ENCODE results near the gene NR5A1.

Gene NR5A1

GRCh38 chr9:124513376-124513994 lies 6.3 kb upstream of the NR5A1 start:
- Histone ChIP-seq H3K9ac (ENCODE audit: low read depth, low read length) (no peak overlapping the region), H3K27me3 (ENCODE audit: control insufficient read depth, insufficient read depth, low read length) (peaks cover 54% of the 10 kb centered on the region)

GRCh38 chr9:124512806-124513204 lies 5.6 kb upstream of the NR5A1 start:
- Histone ChIP-seq H3K27me3 (ENCODE audit: control insufficient read depth, insufficient read depth, low read length) (peaks cover 47% of the 10 kb centered on the region), H3K9me3 (replicated peaks; ENCODE audit: low read length) (no peaks in the 10 kb centered on the region), H3K4me1 (ENCODE audit: control insufficient read depth, insufficient read depth, low read length) (no peaks in the 10 kb centered on the region), H3K4me3 (ENCODE audit: low read length) (no peak overlapping the region), H3K4me2 (ENCODE audit: low read length) (no peak overlapping the region), H3K36me3 (ENCODE audit: insufficient read depth, low read length) (no peaks in the 10 kb centered on the region), H3K9ac (ENCODE audit: low read depth, low read length) (no peak overlapping the region)

More at GRCh38 chr9:124513376-124513994, 6.3 kb upstream of the NR5A1 start:
- Histone ChIP-seq H3K9me3 (replicated peaks; ENCODE audit: low read length) (no peaks in the 10 kb centered on the region), H3K36me3 (ENCODE audit: insufficient read depth, low read length) (no peaks in the 10 kb centered on the region), H3K4me1 (ENCODE audit: control insufficient read depth, insufficient read depth, low read length) (no peaks in the 10 kb centered on the region), H3K4me2 (ENCODE audit: low read length) (no peak overlapping the region), H3K4me3 (ENCODE audit: low read length) (no peak overlapping the region)

GRCh38 chr9:124511891-124512805 lies 4.9 kb upstream of the NR5A1 start:
- no peaks in the 10 kb centered on the region for H3K4me1 ChIP-seq (ENCODE audit: control insufficient read depth, insufficient read depth, low read length)
- H3K4me3 ChIP-seq (ENCODE audit: low read length): no peak overlapping the region
- peaks cover 43% of the 10 kb centered on the region for H3K27me3 ChIP-seq (ENCODE audit: control insufficient read depth, insufficient read depth, low read length)
- H3K4me2 ChIP-seq (ENCODE audit: low read length): no peak overlapping the region
- H3K36me3 ChIP-seq (ENCODE audit: insufficient read depth, low read length): no peaks in the 10 kb centered on the region
- no peak overlapping the region for H3K9ac ChIP-seq (ENCODE audit: low read depth, low read length)
- no peaks in the 10 kb centered on the region for H3K9me3 ChIP-seq (replicated peaks; ENCODE audit: low read length)

- Histone ChIP-seq H3K9ac (ENCODE audit: low read depth, low read length) (no peak overlapping the region), H3K4me1 (ENCODE audit: control insufficient read depth, insufficient read depth, low read length) (no peaks in the 10 kb centered on the region), H3K27me3 (ENCODE audit: control insufficient read depth, insufficient read depth, low read length) (peaks cover 38% of the 10 kb centered on the region), H3K36me3 (ENCODE audit: insufficient read depth, low read length) (no peaks in the 10 kb centered on the region), H3K4me2 (ENCODE audit: low read length) (no peak overlapping the region), H3K4me3 (ENCODE audit: low read length) (no peak overlapping the region), H3K9me3 (replicated peaks; ENCODE audit: low read length) (no peaks in the 10 kb centered on the region)
These were observed 4.2 kb upstream of the NR5A1 start for GRCh38 chr9:124511426-124511840.

GRCh38 chr9:124510650-124511425 lies 3.6 kb upstream of the NR5A1 start:
- H3K4me3 ChIP-seq (ENCODE audit: low read length): no peak overlapping the region
- H3K36me3 ChIP-seq (ENCODE audit: insufficient read depth, low read length): no peaks in the 10 kb centered on the region
- H3K4me1 ChIP-seq (ENCODE audit: control insufficient read depth, insufficient read depth, low read length): no peaks in the 10 kb centered on the region
- H3K27me3 ChIP-seq (ENCODE audit: control insufficient read depth, insufficient read depth, low read length): peaks cover 40% of the 10 kb centered on the region
- H3K4me2 ChIP-seq (ENCODE audit: low read length): no peak overlapping the region
- no peak overlapping the region for H3K9ac ChIP-seq (ENCODE audit: low read depth, low read length)
- H3K9me3 ChIP-seq (replicated peaks; ENCODE audit: low read length): no peaks in the 10 kb centered on the region

GRCh38 chr9:124507880-124508423 lies 753 bp upstream of the NR5A1 start:
- peaks cover 41% of the 10 kb centered on the region for H3K27me3 ChIP-seq (ENCODE audit: control insufficient read depth, insufficient read depth, low read length)
- H3K9ac ChIP-seq (ENCODE audit: low read depth, low read length): no peak overlapping the region

GRCh38 chr9:124506433-124506832 lies 766 bp downstream of the NR5A1 start:
- Histone ChIP-seq H3K9ac (ENCODE audit: low read depth, low read length) (no peak overlapping the region), H3K36me3 (ENCODE audit: insufficient read depth, low read length) (no peaks in the 10 kb centered on the region), H3K4me3 (ENCODE audit: low read length) (no peak overlapping the region), H3K27me3 (ENCODE audit: control insufficient read depth, insufficient read depth, low read length) (peaks cover 46% of the 10 kb centered on the region), H3K4me2 (ENCODE audit: low read length) (no peak overlapping the region), H3K4me1 (ENCODE audit: control insufficient read depth, insufficient read depth, low read length) (no peaks in the 10 kb centered on the region), H3K9me3 (replicated peaks; ENCODE audit: low read length) (no peaks in the 10 kb centered on the region)

More at GRCh38 chr9:124507880-124508423, 753 bp upstream of the NR5A1 start:
- H3K4me2 ChIP-seq (ENCODE audit: low read length): no peak overlapping the region
- no peaks in the 10 kb centered on the region for H3K36me3 ChIP-seq (ENCODE audit: insufficient read depth, low read length)
- no peaks in the 10 kb centered on the region for H3K4me1 ChIP-seq (ENCODE audit: control insufficient read depth, insufficient read depth, low read length)
- no peak overlapping the region for H3K4me3 ChIP-seq (ENCODE audit: low read length)
- H3K9me3 ChIP-seq (replicated peaks; ENCODE audit: low read length): no peaks in the 10 kb centered on the region

GRCh38 chr9:124505901-124506346 lies 1.3 kb downstream of the NR5A1 start:
- H3K27me3 ChIP-seq (ENCODE audit: control insufficient read depth, insufficient read depth, low read length): peaks cover 52% of the 10 kb centered on the region
- no peak overlapping the region for H3K4me2 ChIP-seq (ENCODE audit: low read length)
- no peak overlapping the region for H3K9ac ChIP-seq (ENCODE audit: low read depth, low read length)
- H3K4me3 ChIP-seq (ENCODE audit: low read length): no peak overlapping the region
- H3K36me3 ChIP-seq (ENCODE audit: insufficient read depth, low read length): no peaks in the 10 kb centered on the region
- H3K9me3 ChIP-seq (replicated peaks; ENCODE audit: low read length): no peaks in the 10 kb centered on the region
- H3K4me1 ChIP-seq (ENCODE audit: control insufficient read depth, insufficient read depth, low read length): no peaks in the 10 kb centered on the region

GRCh38 chr9:124505006-124505900 lies 1.9 kb downstream of the NR5A1 start:
- H3K4me3 ChIP-seq (ENCODE audit: low read length): no peak overlapping the region
- no peaks in the 10 kb centered on the region for H3K4me1 ChIP-seq (ENCODE audit: control insufficient read depth, insufficient read depth, low read length)
- H3K9me3 ChIP-seq (replicated peaks; ENCODE audit: low read length): no peaks in the 10 kb centered on the region
- no peaks in the 10 kb centered on the region for H3K36me3 ChIP-seq (ENCODE audit: insufficient read depth, low read length)
- no peak overlapping the region for H3K9ac ChIP-seq (ENCODE audit: low read depth, low read length)
- peaks cover 58% of the 10 kb centered on the region for H3K27me3 ChIP-seq (ENCODE audit: control insufficient read depth, insufficient read depth, low read length)
- no peak overlapping the region for H3K4me2 ChIP-seq (ENCODE audit: low read length)

- Histone ChIP-seq H3K9me3 (replicated peaks; ENCODE audit: low read length) (no peaks in the 10 kb centered on the region), H3K27me3 (ENCODE audit: control insufficient read depth, insufficient read depth, low read length) (peaks cover 63% of the 10 kb centered on the region), H3K9ac (ENCODE audit: low read depth, low read length) (no peak overlapping the region), H3K4me2 (ENCODE audit: low read length) (no peak overlapping the region), H3K36me3 (ENCODE audit: insufficient read depth, low read length) (no peaks in the 10 kb centered on the region), H3K4me3 (ENCODE audit: low read length) (no peak overlapping the region), H3K4me1 (ENCODE audit: control insufficient read depth, insufficient read depth, low read length) (no peaks in the 10 kb centered on the region)
These were observed 2.6 kb downstream of the NR5A1 start for GRCh38 chr9:124504530-124505005.

All from skeletal muscle satellite cell (primary cell).